Neural cell (in vitro differentiated cells): ENCODE measurements around the gene CEP170B. TPM values are rescaled to one million over a fixed set of nuclear protein-coding genes. Genes with fewer than 3 reads are reported as not detected.

Source experiments
- H2AFZ ChIP-seq: fragments of 200-600, 300-800 bp; sonication (generic), shearing (Covaris generic); 2 replicates; pipeline ENCODE4 v1.6.0; 2014; ENCODE audit warnings: low read depth, mild to moderate bottlenecking, antibody characterized with exemption, low read length, moderate library complexity
- H3F3A ChIP-seq: fragments of 200-600 bp; shearing (Covaris generic); 2 replicates; pipeline ENCODE4 v1.6.1; 2016; ENCODE audit warnings: mild to moderate bottlenecking, moderate library complexity, mixed read lengths, antibody characterized with exemption, low read length; ENCODE audit not compliant: insufficient read depth, poor library complexity, severe bottlenecking
- H3K27ac ChIP-seq: fragments of 200-600, 300-800 bp; sonication (generic), shearing (Covaris generic); 2 replicates; pipeline ENCODE4 v1.5.1; 2014; ENCODE audit warnings: mild to moderate bottlenecking, low read length, moderate library complexity
- H3K27me3 ChIP-seq: fragments of 300-800, 200-600 bp; sonication (generic), shearing (Covaris generic); 2 replicates; pipeline ENCODE4 v1.6.0; 2014; ENCODE audit warnings: mild to moderate bottlenecking, low read depth, low read length, moderate library complexity; ENCODE audit not compliant: insufficient read depth
- H3K36me3 ChIP-seq: fragments of 300-800, 200-600 bp; sonication (generic), shearing (Covaris generic); 2 replicates; pipeline ENCODE4 v1.5.1; 2014; ENCODE audit warnings: mild to moderate bottlenecking, antibody characterized with exemption, low read length, moderate library complexity; ENCODE audit not compliant: insufficient read depth
- H3K4me2 ChIP-seq: fragments of 300-800, 200-600 bp; sonication (generic), shearing (Covaris generic); 2 replicates; pipeline ENCODE4 v1.6.0; 2014; ENCODE audit warnings: mild to moderate bottlenecking, low read length
- H3K4me3 ChIP-seq: fragments of 300-800, 200-600 bp; sonication (generic), shearing (Covaris generic); 2 replicates; pipeline ENCODE4 v1.5.1; 2014; ENCODE audit warnings: mild to moderate bottlenecking, low read length, moderate library complexity
- H3K79me2 ChIP-seq: fragments of 200-600 bp; shearing (Covaris generic); replicated peaks from 2 replicates; pipeline ENCODE4 v1.6.0; 2014; ENCODE audit warnings: mild to moderate bottlenecking, low read length, moderate library complexity; ENCODE audit not compliant: insufficient read depth
- H3K9ac ChIP-seq: fragments of 300-800, 200-600 bp; sonication (generic), shearing (Covaris generic); 2 replicates; pipeline ENCODE4 v1.6.1; 2016; ENCODE audit warnings: mild to moderate bottlenecking, low read length, mixed read lengths
- H3K9me2 ChIP-seq: fragments of 200-600 bp; shearing (Covaris generic); 2 replicates; pipeline ENCODE4 v1.6.1; 2016; ENCODE audit warnings: mild to moderate bottlenecking, low read length, mixed read lengths; ENCODE audit not compliant: insufficient read depth
- H3K9me3 ChIP-seq: fragments of 200-600, 300-800 bp; sonication (generic), shearing (Covaris generic); 2 replicates; pipeline ENCODE4 v1.6.1; 2016; ENCODE audit warnings: mild to moderate bottlenecking, mixed run types, low read length, moderate library complexity, mixed read lengths
- H4K20me1 ChIP-seq: fragments of 200-600 bp; shearing (Covaris generic); 2 replicates; pipeline ENCODE4 v1.6.1; 2016; ENCODE audit warnings: mild to moderate bottlenecking, mixed run types; ENCODE audit not compliant: insufficient read depth
- EP300 ChIP-seq: fragments of 450-650 bp; conservative IDR thresholded peaks from 2 replicates; pipeline ENCODE4 v1.6.1; 2014; ENCODE audit warnings: antibody characterized with exemption, mild to moderate bottlenecking, moderate library complexity; ENCODE audit not compliant: poor library complexity, severe bottlenecking
- MXI1 ChIP-seq: fragments of 450-650 bp; conservative IDR thresholded peaks from 2 replicates; pipeline ENCODE4 v1.6.1; 2014; ENCODE audit warnings: antibody characterized with exemption, mild to moderate bottlenecking; ENCODE audit not compliant: poor library complexity, severe bottlenecking
- POLR2AphosphoS5 ChIP-seq: IDR thresholded peaks from 2 replicates; pipeline ENCODE4 v1.6.1; 2012
- RAD21 ChIP-seq: fragments of 450-650 bp; conservative IDR thresholded peaks from 2 replicates; pipeline ENCODE4 v1.6.1; 2014; ENCODE audit warnings: antibody characterized with exemption, mild to moderate bottlenecking, moderate library complexity
- SMC3 ChIP-seq: fragments of 450-650 bp; conservative IDR thresholded peaks from 2 replicates; pipeline ENCODE4 v1.6.1; 2014; ENCODE audit warnings: antibody characterized with exemption, mild to moderate bottlenecking, moderate library complexity; ENCODE audit not compliant: poor library complexity
- TAF1 ChIP-seq: IDR thresholded peaks from 2 replicates; pipeline ENCODE4 v1.6.1; 2012; ENCODE audit warnings: low read depth
- polyA plus RNA-seq: library from polyadenylated mRNA; depleted of rRNA; stranded (reverse); fragments of >200 nt; gene quantifications from 2 replicates; pipeline ENCODE4 v1.2.3, GENCODE V29; 2014
- TF ChIP-seq, protein P1 (sequence below): fragments of 450-650 bp; IDR thresholded peaks from 2 replicates; pipeline ENCODE4 v1.5.1; 2014; ENCODE audit warnings: antibody characterized with exemption, mild to moderate bottlenecking, moderate library complexity; ENCODE audit not compliant: poor library complexity, severe bottlenecking
- TF ChIP-seq, protein P2 (sequence below): IDR thresholded peaks from 2 replicates; pipeline ENCODE4 v1.6.1; 2012; ENCODE audit warnings: borderline replicate concordance

The CEP170B gene
- polyA plus RNA-seq, 1 donor from 2014 or later: 11.6 TPM

DNA sequence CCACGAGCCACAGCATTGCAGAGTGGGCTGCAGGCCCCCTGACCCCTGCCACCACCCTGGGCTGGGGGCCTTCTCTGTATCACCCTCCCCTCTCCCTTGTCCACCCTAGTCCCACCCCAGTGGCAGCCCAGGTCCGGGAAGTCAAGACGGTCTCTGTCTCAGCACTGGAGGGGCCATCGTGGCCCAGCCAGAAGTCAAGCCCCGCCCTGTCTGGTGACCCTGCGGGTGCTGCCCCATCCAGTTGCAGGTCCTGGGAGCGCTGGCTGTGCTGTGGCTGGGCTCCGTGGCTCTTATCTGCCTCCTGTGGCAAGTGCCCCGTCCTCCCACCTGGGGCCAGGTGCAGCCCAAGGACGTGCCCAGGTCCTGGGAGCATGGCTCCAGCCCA is 62.4 kb downstream of the CEP170B start:
- no peak overlapping the region for H3K4me2 ChIP-seq

DNA sequence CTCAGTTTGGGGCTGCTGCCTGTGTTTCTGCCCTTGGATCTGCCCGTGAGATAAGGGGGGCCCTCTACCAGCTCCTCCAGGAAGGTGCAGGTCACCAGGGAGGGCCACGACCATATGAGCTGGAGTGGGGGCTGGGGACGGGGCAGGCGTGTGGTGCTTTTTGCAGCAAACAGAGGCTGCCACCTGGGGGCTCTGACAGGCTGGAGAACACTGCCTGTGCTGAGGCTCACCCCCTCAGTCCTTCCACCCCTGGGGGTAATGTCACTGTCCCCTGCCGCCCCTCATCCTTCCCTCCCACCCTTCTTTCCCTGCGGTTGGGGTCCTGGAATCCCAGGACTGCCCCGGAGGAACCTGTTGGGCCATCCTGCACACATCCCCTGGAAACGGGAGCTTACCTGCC is 62.8 kb downstream of the CEP170B start:
- peaks cover 21% of the 10 kb centered on the region for H3K27me3 ChIP-seq
- TF ChIP-seq, protein P1, sequence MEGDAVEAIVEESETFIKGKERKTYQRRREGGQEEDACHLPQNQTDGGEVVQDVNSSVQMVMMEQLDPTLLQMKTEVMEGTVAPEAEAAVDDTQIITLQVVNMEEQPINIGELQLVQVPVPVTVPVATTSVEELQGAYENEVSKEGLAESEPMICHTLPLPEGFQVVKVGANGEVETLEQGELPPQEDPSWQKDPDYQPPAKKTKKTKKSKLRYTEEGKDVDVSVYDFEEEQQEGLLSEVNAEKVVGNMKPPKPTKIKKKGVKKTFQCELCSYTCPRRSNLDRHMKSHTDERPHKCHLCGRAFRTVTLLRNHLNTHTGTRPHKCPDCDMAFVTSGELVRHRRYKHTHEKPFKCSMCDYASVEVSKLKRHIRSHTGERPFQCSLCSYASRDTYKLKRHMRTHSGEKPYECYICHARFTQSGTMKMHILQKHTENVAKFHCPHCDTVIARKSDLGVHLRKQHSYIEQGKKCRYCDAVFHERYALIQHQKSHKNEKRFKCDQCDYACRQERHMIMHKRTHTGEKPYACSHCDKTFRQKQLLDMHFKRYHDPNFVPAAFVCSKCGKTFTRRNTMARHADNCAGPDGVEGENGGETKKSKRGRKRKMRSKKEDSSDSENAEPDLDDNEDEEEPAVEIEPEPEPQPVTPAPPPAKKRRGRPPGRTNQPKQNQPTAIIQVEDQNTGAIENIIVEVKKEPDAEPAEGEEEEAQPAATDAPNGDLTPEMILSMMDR: no peak
- TF ChIP-seq SMC3: no peak
- no peak for TF ChIP-seq EP300
- no peak overlapping the region for H3K4me3 ChIP-seq
- no peak overlapping the region for H3K9ac ChIP-seq
- H3K36me3 ChIP-seq: no peaks in the 10 kb centered on the region
- H3K9me2 ChIP-seq: no peaks in the 10 kb centered on the region
- H3K27ac ChIP-seq: no peak overlapping the region
- H3K4me2 ChIP-seq: no peak overlapping the region
- no peaks in the 10 kb centered on the region for H3K79me2 ChIP-seq
- H2AFZ ChIP-seq: no peak overlapping the region
- H3F3A ChIP-seq: no peaks in the 10 kb centered on the region
- H4K20me1 ChIP-seq: no peaks in the 10 kb centered on the region
- no peaks in the 10 kb centered on the region for H3K9me3 ChIP-seq

More for the DNA sequence above, 62.4 kb downstream of the CEP170B start:
- Histone ChIP-seq H3K79me2 (no peaks in the 10 kb centered on the region), H3K36me3 (no peaks in the 10 kb centered on the region), H3K27ac (no peak overlapping the region), H3K9ac (no peak overlapping the region), H2AFZ (no peak overlapping the region), H3K9me2 (no peaks in the 10 kb centered on the region), H4K20me1 (no peaks in the 10 kb centered on the region), H3K9me3 (no peaks in the 10 kb centered on the region), H3K27me3 (peaks cover 17% of the 10 kb centered on the region), H3F3A (no peaks in the 10 kb centered on the region), H3K4me3 (no peak overlapping the region)
- TF ChIP-seq MXI1 (no peak), SMC3 (no peak), POLR2AphosphoS5 (no peak), TAF1 (no peak), RAD21 (no peak), EP300 (no peak)
- TF ChIP-seq, protein P2, sequence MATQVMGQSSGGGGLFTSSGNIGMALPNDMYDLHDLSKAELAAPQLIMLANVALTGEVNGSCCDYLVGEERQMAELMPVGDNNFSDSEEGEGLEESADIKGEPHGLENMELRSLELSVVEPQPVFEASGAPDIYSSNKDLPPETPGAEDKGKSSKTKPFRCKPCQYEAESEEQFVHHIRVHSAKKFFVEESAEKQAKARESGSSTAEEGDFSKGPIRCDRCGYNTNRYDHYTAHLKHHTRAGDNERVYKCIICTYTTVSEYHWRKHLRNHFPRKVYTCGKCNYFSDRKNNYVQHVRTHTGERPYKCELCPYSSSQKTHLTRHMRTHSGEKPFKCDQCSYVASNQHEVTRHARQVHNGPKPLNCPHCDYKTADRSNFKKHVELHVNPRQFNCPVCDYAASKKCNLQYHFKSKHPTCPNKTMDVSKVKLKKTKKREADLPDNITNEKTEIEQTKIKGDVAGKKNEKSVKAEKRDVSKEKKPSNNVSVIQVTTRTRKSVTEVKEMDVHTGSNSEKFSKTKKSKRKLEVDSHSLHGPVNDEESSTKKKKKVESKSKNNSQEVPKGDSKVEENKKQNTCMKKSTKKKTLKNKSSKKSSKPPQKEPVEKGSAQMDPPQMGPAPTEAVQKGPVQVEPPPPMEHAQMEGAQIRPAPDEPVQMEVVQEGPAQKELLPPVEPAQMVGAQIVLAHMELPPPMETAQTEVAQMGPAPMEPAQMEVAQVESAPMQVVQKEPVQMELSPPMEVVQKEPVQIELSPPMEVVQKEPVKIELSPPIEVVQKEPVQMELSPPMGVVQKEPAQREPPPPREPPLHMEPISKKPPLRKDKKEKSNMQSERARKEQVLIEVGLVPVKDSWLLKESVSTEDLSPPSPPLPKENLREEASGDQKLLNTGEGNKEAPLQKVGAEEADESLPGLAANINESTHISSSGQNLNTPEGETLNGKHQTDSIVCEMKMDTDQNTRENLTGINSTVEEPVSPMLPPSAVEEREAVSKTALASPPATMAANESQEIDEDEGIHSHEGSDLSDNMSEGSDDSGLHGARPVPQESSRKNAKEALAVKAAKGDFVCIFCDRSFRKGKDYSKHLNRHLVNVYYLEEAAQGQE: no peak
- TF ChIP-seq, protein P1: no peak
